GM18517 (cell line): ENCODE results near the gene GORAB.

Experiments
- ATAC-seq: cut with Tn5 transposase; IDR thresholded peaks from one replicate; pipeline ENCODE4 v1.9.1; 2021; ENCODE audit warnings: mild to moderate bottlenecking, moderate library complexity; ENCODE audit not compliant: unreplicated experiment

The GORAB gene

GRCh38 chr1:170587253-170587593, 55.3 kb downstream of the GORAB start:
- ATAC-seq = no peak

- no peak for ATAC-seq
Measured at GRCh38 chr1:170590921-170591705, 59.1 kb downstream of the GORAB start.

- no peak for ATAC-seq
Measured at GRCh38 chr1:170592591-170593111, 60.7 kb downstream of the GORAB start.

GRCh38 chr1:170593173-170594011, 61.4 kb downstream of the GORAB start:
- no peak for ATAC-seq

GRCh38 chr1:170594066-170594626, 62.2 kb downstream of the GORAB start:
- ATAC-seq = no peak

- ATAC-seq = no peak
Measured at GRCh38 chr1:170596701-170597100, 64.7 kb downstream of the GORAB start.

- no peak for ATAC-seq
Measured at GRCh38 chr1:170598618-170599017, 66.7 kb downstream of the GORAB start.

- no peak for ATAC-seq
Measured at GRCh38 chr1:170599033-170599432, 67.1 kb downstream of the GORAB start.

GRCh38 chr1:170601866-170602265, 69.9 kb downstream of the GORAB start:
- ATAC-seq = no peak
